Vagina (tissue), 2 donors: ENCODE data around the gene FBXO44. TPM values are rescaled to one million over a fixed set of nuclear protein-coding genes. Genes with fewer than 3 reads are reported as not detected.

Source experiments
- DNase-seq, 2 donors: peaks; one replicate each; pipeline ENCODE4 v3.0.0-alpha.2; 2017; ENCODE audit errors: extremely low spot score in 2 of 2
- H3K27ac ChIP-seq: fragments of 200-600 bp; sonication (generic); one replicate; pipeline ENCODE4 v1.5.1; 2019
- H3K27me3 ChIP-seq: fragments of 200-600 bp; sonication (generic); one replicate; pipeline ENCODE4 v1.5.1; 2019
- H3K36me3 ChIP-seq, 2 donors: fragments of 200-600 bp; sonication (generic); one replicate each; pipeline ENCODE4 v1.5.1; 2017 to 2019
- H3K4me1 ChIP-seq: fragments of 200-600 bp; sonication (generic); one replicate; pipeline ENCODE4 v1.5.1; 2019
- H3K4me3 ChIP-seq, 2 donors: fragments of 200-600 bp; sonication (generic); 1 replicate in 1 of 2; 2 replicates in 1 of 2; pipeline ENCODE4 v1.5.1; 2016 to 2019
- H3K9me3 ChIP-seq: fragments of 200-600 bp; sonication (generic); one replicate; pipeline ENCODE4 v1.5.1; 2019
- POLR2A ChIP-seq, 2 donors: fragments of 450-650 bp; IDR thresholded peaks; one replicate each; pipeline ENCODE4 v1.6.1; 2017; ENCODE audit warnings: antibody characterized with exemption in 2 of 2, mild to moderate bottlenecking in 2 of 2, moderate library complexity in 2 of 2
- POLR2AphosphoS5 ChIP-seq, 2 donors: sonication (generic); formaldehyde crosslinking; IDR thresholded peaks; one replicate each; pipeline ENCODE4 v1.9.0; 2017; ENCODE audit warnings: antibody characterized with exemption in 2 of 2, mild to moderate bottlenecking in 2 of 2, low read depth in 1 of 2; ENCODE audit not compliant: insufficient read depth in 1 of 2
- intact Hi-C: fragments of 100-400 bp; cut with DNase I; formaldehyde crosslinking; loops from one replicate; pipeline ENCODE4 v1.15.1; 2023
- total RNA-seq: library from RNA; depleted of rRNA; stranded (reverse); fragments of >200 nt; gene quantifications from one replicate; pipeline ENCODE4 v1.2.3, GENCODE V29; 2016
- TF ChIP-seq, protein P1 (sequence below), 3 experiments: fragments of 450-650 bp in 2 of 3; fragments of 200-600 bp in 1 of 3; sonication (generic) in 1 of 3; IDR thresholded peaks; one replicate each; pipeline ENCODE4 v1.5.1; 2017 to 2019; ENCODE audit warnings: antibody characterized with exemption in 3 of 3, mild to moderate bottlenecking in 2 of 3, moderate library complexity in 2 of 3

Gene FBXO44
- total RNA-seq, 1 donor from 2014 or later: 38.3 TPM

GRCh38 chr1:11648039-11648438 is 6.6 kb upstream of the FBXO44 start:
- no peaks in the 10 kb centered on the region for H3K9me3 ChIP-seq
- DNase-seq: no peak
- no peak overlapping the region for H3K4me3 ChIP-seq
- H3K27ac ChIP-seq: no peak overlapping the region
- intact Hi-C loops: loop anchor here (5.0 kb wide), 1 partner anchor 606 kb away; no protein-coding TSS in a partner anchor
- peaks cover 9% of the 10 kb centered on the region for H3K27me3 ChIP-seq
- peaks cover 27% of the 10 kb centered on the region for H3K4me1 ChIP-seq
- no peaks in the 10 kb centered on the region for H3K36me3 ChIP-seq
- TF ChIP-seq POLR2A (IDR thresholded peaks at IDR 0.05): no peak
- TF ChIP-seq, protein P1, sequence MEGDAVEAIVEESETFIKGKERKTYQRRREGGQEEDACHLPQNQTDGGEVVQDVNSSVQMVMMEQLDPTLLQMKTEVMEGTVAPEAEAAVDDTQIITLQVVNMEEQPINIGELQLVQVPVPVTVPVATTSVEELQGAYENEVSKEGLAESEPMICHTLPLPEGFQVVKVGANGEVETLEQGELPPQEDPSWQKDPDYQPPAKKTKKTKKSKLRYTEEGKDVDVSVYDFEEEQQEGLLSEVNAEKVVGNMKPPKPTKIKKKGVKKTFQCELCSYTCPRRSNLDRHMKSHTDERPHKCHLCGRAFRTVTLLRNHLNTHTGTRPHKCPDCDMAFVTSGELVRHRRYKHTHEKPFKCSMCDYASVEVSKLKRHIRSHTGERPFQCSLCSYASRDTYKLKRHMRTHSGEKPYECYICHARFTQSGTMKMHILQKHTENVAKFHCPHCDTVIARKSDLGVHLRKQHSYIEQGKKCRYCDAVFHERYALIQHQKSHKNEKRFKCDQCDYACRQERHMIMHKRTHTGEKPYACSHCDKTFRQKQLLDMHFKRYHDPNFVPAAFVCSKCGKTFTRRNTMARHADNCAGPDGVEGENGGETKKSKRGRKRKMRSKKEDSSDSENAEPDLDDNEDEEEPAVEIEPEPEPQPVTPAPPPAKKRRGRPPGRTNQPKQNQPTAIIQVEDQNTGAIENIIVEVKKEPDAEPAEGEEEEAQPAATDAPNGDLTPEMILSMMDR (IDR thresholded peaks at IDR 0.05): no peak
- TF ChIP-seq POLR2AphosphoS5 (IDR thresholded peaks at IDR 0.05; ENCODE audit: insufficient read depth in 1 of 2, low read depth in 1 of 2): no peak

DNA sequence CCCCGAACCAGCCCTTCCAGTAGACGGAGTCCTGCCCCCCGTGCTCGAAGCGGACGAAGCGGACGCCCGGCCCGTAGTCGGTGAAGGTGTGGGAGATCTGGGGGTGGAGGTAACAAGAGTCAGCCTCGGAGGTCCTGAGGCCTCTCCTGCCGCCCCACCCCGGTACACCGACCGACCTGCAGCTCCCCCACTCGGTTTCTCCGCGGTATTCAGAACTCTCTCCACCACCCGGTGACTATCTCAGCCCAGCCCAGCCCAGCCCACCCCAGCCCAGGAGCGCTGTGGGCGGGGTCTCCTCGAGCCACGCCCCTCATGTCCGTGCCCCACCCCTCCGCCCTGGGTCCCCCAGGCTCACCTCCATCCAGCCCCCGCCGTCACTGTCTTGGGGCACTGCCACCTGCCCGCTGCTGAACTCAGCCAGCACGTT is 5.9 kb upstream of the FBXO44 start:
- Histone ChIP-seq H3K9me3 (no peaks in the 10 kb centered on the region), H3K27ac (no peak overlapping the region), H3K27me3 (peaks cover 9% of the 10 kb centered on the region), H3K4me3 (no peak overlapping the region), H3K4me1 (peaks cover 30% of the 10 kb centered on the region), H3K36me3 (no peaks in the 10 kb centered on the region)
- DNase-seq: no peak
- TF ChIP-seq, protein P1 (IDR thresholded peaks at IDR 0.05): no peak
- TF ChIP-seq POLR2A (IDR thresholded peaks at IDR 0.05) (no peak), POLR2AphosphoS5 (IDR thresholded peaks at IDR 0.05; ENCODE audit: insufficient read depth in 1 of 2, low read depth in 1 of 2) (no peak)
- intact Hi-C loops: loop anchor here (5.0 kb wide), 1 partner anchor 606 kb away; no protein-coding TSS in a partner anchor

- TF ChIP-seq, protein P1 (IDR thresholded peaks at IDR 0.05): no peak
- TF ChIP-seq POLR2AphosphoS5 (IDR thresholded peaks at IDR 0.05; ENCODE audit: insufficient read depth in 1 of 2, low read depth in 1 of 2) (no peak), POLR2A (IDR thresholded peaks at IDR 0.05) (no peak)
- intact Hi-C loops: loop anchor here (5.0 kb wide), 1 partner anchor 607 kb away; no protein-coding TSS in a partner anchor
- H3K27me3 ChIP-seq: peaks cover 9% of the 10 kb centered on the region
Measured at GRCh38 chr1:11649237-11649623, 5.4 kb upstream of the FBXO44 start.

GRCh38 chr1:11649624-11650330 is 4.9 kb upstream of the FBXO44 start:
- DNase-seq: no peak
- TF ChIP-seq POLR2AphosphoS5 (IDR thresholded peaks at IDR 0.05; ENCODE audit: insufficient read depth in 1 of 2, low read depth in 1 of 2) (no peak), POLR2A (IDR thresholded peaks at IDR 0.05) (no peak)
- TF ChIP-seq, protein P1 (IDR thresholded peaks at IDR 0.05): no peak
- no peaks in the 10 kb centered on the region for H3K36me3 ChIP-seq
- intact Hi-C loops: loop anchor here (5.0 kb wide), 2 partner anchors 73 to 607 kb away; no protein-coding TSS in a partner anchor
- H3K27ac ChIP-seq: no peak overlapping the region
- peak overlapping the region in 1 of 2 donors; percentile 16 for H3K4me3 ChIP-seq
- peaks cover 36% of the 10 kb centered on the region for H3K4me1 ChIP-seq
- H3K9me3 ChIP-seq: no peaks in the 10 kb centered on the region
- H3K27me3 ChIP-seq: peaks cover 9% of the 10 kb centered on the region

More at GRCh38 chr1:11649237-11649623, 5.4 kb upstream of the FBXO44 start:
- no peak overlapping the region for H3K27ac ChIP-seq
- no peaks in the 10 kb centered on the region for H3K36me3 ChIP-seq
- peaks cover 35% of the 10 kb centered on the region for H3K4me1 ChIP-seq
- H3K4me3 ChIP-seq: no peak overlapping the region
- no peaks in the 10 kb centered on the region for H3K9me3 ChIP-seq
- DNase-seq: no peak
